Caco-2 (cell line): ENCODE data around the gene SPEM3. TPM values are rescaled to one million over a fixed set of nuclear protein-coding genes. Genes with fewer than 3 reads are reported as not detected.

Experiments used
- BruUV-seq: library from RNA; stranded (reverse); fragments of 400-500 nt; replicated peaks from 2 replicates; lab custom pipeline; 2021; lab: Mats Ljungman, UMichigan
- CTCF ChIA-PET: fragments of 300-600 bp; sonication (Branson Sonifier 250); formaldehyde crosslinking; loops from one replicate; lab custom pipeline; 2022; ENCODE audit warnings: antibody characterized with exemption; lab: Charles Lee
- POLR2A ChIA-PET: fragments of 300-600 bp; sonication (Branson Sonifier 250); formaldehyde crosslinking; loops from one replicate; lab custom pipeline; 2022; ENCODE audit warnings: antibody characterized with exemption; lab: Charles Lee
- DNase-seq, 2 experiments: peaks; one replicate each; pipeline versions ENCODE4 v3.0.0 to v3.0.0-alpha.2; 2020 to 2022
- H3K27me3 ChIP-seq: replicated peaks from 2 replicates; pipeline ENCODE4 v1.6.0; 2011; ENCODE audit warnings: low read length; ENCODE audit not compliant: control insufficient read depth, insufficient read depth
- H3K36me3 ChIP-seq: 2 replicates; pipeline ENCODE4 v1.5.1; 2011; ENCODE audit warnings: low read length; ENCODE audit not compliant: control insufficient read depth, insufficient read depth
- H3K4me1 ChIP-seq: fragments of 250-450 bp; sonication (Bioruptor Pico); 2 replicates; pipeline ENCODE4 v1.5.1; 2020; ENCODE audit warnings: mild to moderate bottlenecking
- H3K4me3 ChIP-seq: 2 replicates; pipeline ENCODE4 v1.5.1; 2011; ENCODE audit warnings: low read depth, mild to moderate bottlenecking, control low read depth, low read length
- H3K9me3 ChIP-seq: fragments of 250-450 bp; sonication (Bioruptor Pico); 2 replicates; pipeline ENCODE4 v1.5.1; 2020; ENCODE audit warnings: mild to moderate bottlenecking, moderate library complexity
- H3K27ac Mint-ChIP-seq: one replicate; pipeline ENCODE4 v1.8.0; 2022; ENCODE audit warnings: mixed read lengths; ENCODE audit not compliant: unreplicated experiment
- H3K27me3 Mint-ChIP-seq: one replicate; pipeline ENCODE4 v1.8.0; 2022; ENCODE audit warnings: mixed read lengths; ENCODE audit not compliant: insufficient read depth, unreplicated experiment
- H3K36me3 Mint-ChIP-seq: one replicate; pipeline ENCODE4 v1.8.0; 2022; ENCODE audit warnings: mild to moderate bottlenecking, mixed read lengths; ENCODE audit not compliant: insufficient read depth, unreplicated experiment
- H3K4me1 Mint-ChIP-seq: one replicate; pipeline ENCODE4 v1.8.0; 2022; ENCODE audit warnings: low read depth, mixed read lengths; ENCODE audit not compliant: unreplicated experiment
- H3K4me3 Mint-ChIP-seq: one replicate; pipeline ENCODE4 v1.8.0; 2022; ENCODE audit warnings: mild to moderate bottlenecking, moderate library complexity, mixed read lengths; ENCODE audit not compliant: unreplicated experiment
- H3K9me3 Mint-ChIP-seq: one replicate; pipeline ENCODE4 v1.8.0; 2022; ENCODE audit warnings: mixed read lengths; ENCODE audit not compliant: unreplicated experiment
- CTCF ChIP-seq, 2 experiments: fragments of 200-600 bp in 1 of 2; IDR thresholded peaks; 1 replicate in 1 of 2; 2 replicates in 1 of 2; pipeline versions ENCODE4 v1.5.1 to v1.8.0; 2011 to 2022; ENCODE audit warnings: antibody characterized with exemption in 1 of 2, control low read depth in 1 of 2, inconsistent platforms in 1 of 2, low read depth in 1 of 2, low read length in 1 of 2, mild to moderate bottlenecking in 1 of 2, moderate library complexity in 1 of 2; ENCODE audit not compliant: insufficient read depth in 1 of 2, severe bottlenecking in 1 of 2, unreplicated experiment in 1 of 2
- intact Hi-C: fragments of 100-400 bp; cut with micrococcal nuclease; formaldehyde crosslinking; loops from one replicate; pipeline ENCODE4 v1.10.0; 2022; ENCODE audit not compliant: unreplicated experiment
- total RNA-seq: library from RNA; stranded (reverse); gene quantifications from 2 replicates; pipeline ENCODE4 v1.2.3, GENCODE V29; 2022

Gene SPEM3
- total RNA-seq, 1 experiment from 2014 or later: not detected

- Mint-ChIP-seq H3K4me1 (peaks cover 7% of the 10 kb centered on the region), H3K9me3 (no peaks in the 10 kb centered on the region), H3K27me3 (no peaks in the 10 kb centered on the region), H3K36me3 (peaks cover 5% of the 10 kb centered on the region), H3K27ac (peak within 1 kb of the TSS; percentile 2), H3K4me3 (peak within 1 kb of the TSS; percentile 80)
- Histone ChIP-seq H3K36me3 (no peaks in the 10 kb centered on the region), H3K4me1 (no peaks in the 10 kb centered on the region), H3K27me3 (no peaks in the 10 kb centered on the region), H3K4me3 (peak within 1 kb of the TSS; percentile 55), H3K9me3 (no peaks in the 10 kb centered on the region)
- intact Hi-C loops: loop anchor here (1.0 kb wide), 1 partner anchor 23 kb away; the partner anchor contains the start of gene TMEM256
- ChIA-PET POLR2A (interaction anchor here (1.3 kb wide), 1 partner anchor 22 kb away, joined by 11 read pairs; the partner anchor contains the start of gene TMEM256), CTCF (interaction anchor here (1.7 kb wide), 1 partner anchor 23 kb away, joined by 7 read pairs; the partner anchor contains the start of gene TMEM256)
- BruUV-seq: TSS peak; percentile 78
- no peak for TF ChIP-seq CTCF (IDR thresholded peaks at IDR 0.05; ENCODE audit: insufficient read depth in 1 of 2, low read depth in 1 of 2, low read length in 1 of 2, severe bottlenecking in 1 of 2, unreplicated experiment in 1 of 2)
- peak; percentile 44 to 54 for DNase-seq
Measured at GRCh38 chr17:7380855-7381683, 47.6 kb upstream of the SPEM3 start, which contains the start of gene TNK1. TSS of gene TNK1 (plus strand) at chr17:7381089. CDS start at chr17:7382927, 1,838 bp downstream.

GRCh38 chr17:7382901-7383300, 45.8 kb upstream of the SPEM3 start:
- no peak for DNase-seq
- Mint-ChIP-seq H3K9me3 (no peaks in the 10 kb centered on the region), H3K27ac (no peak overlapping the region), H3K4me1 (peaks cover 7% of the 10 kb centered on the region), H3K27me3 (no peaks in the 10 kb centered on the region), H3K36me3 (peaks cover 5% of the 10 kb centered on the region), H3K4me3 (no peak overlapping the region)
- H3K4me3 ChIP-seq: no peak overlapping the region
- no peak for TF ChIP-seq CTCF (IDR thresholded peaks at IDR 0.05; ENCODE audit: insufficient read depth in 1 of 2, low read depth in 1 of 2, low read length in 1 of 2, severe bottlenecking in 1 of 2, unreplicated experiment in 1 of 2)
- H3K36me3 ChIP-seq: no peaks in the 10 kb centered on the region
- H3K27me3 ChIP-seq: no peaks in the 10 kb centered on the region
- no peaks in the 10 kb centered on the region for H3K9me3 ChIP-seq
- no TSS peak for BruUV-seq
- ChIA-PET CTCF (no interaction called here), POLR2A (no interaction called here)
- H3K4me1 ChIP-seq: no peaks in the 10 kb centered on the region
- intact Hi-C loops: no loop called here

- intact Hi-C loops: no loop called here
- no peak for TF ChIP-seq CTCF (IDR thresholded peaks at IDR 0.05; ENCODE audit: insufficient read depth in 1 of 2, low read depth in 1 of 2, low read length in 1 of 2, severe bottlenecking in 1 of 2, unreplicated experiment in 1 of 2)
- Mint-ChIP-seq H3K4me1 (peaks cover 7% of the 10 kb centered on the region), H3K27ac (no peak overlapping the region), H3K9me3 (no peaks in the 10 kb centered on the region), H3K36me3 (peaks cover 5% of the 10 kb centered on the region), H3K27me3 (no peaks in the 10 kb centered on the region), H3K4me3 (no peak overlapping the region)
- ChIA-PET CTCF (no interaction called here), POLR2A (no interaction called here)
- Histone ChIP-seq H3K4me1 (no peaks in the 10 kb centered on the region), H3K36me3 (no peaks in the 10 kb centered on the region), H3K27me3 (no peaks in the 10 kb centered on the region), H3K9me3 (no peaks in the 10 kb centered on the region), H3K4me3 (no peak overlapping the region)
- BruUV-seq: no TSS peak
- no peak for DNase-seq
Measured at GRCh38 chr17:7383371-7383741, 45.3 kb upstream of the SPEM3 start.
